SIG-M5 treated with dmso at 0.1 percent for 504 hours (cell line): Measurements from ENCODE around the gene VRK3.

Experiments used
- DNase-seq: peaks from one replicate; lab custom pipeline; 2025; ENCODE audit not compliant: unreplicated experiment; lab: John Stamatoyannopoulos, UW

The VRK3 gene

GRCh38 chr19:49932731-49933131, 92.4 kb downstream of the VRK3 start:
- no peak for DNase-seq

DNA sequence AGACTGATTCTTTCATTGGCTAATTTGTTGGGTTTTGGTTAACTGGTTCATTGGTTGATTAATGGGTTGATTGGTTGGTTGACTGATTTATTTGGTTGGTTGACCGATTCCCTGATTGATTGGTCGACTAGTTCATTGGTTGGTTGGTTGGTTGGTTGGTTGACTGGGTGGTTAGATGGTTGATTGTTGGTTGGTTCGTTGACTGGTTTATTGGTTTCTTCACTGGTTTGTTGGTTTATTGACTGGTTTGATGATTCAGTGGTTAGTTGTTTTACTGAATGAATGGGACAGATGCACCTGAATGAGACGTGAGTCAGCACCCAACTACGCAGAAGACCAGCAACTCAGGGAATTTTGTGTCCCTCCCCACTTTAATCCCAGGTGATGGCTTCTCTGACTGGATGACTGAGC, 93.1 kb downstream of the VRK3 start:
- no peak for DNase-seq

GRCh38 chr19:49931293-49932040, 93.7 kb downstream of the VRK3 start:
- no peak for DNase-seq

DNA sequence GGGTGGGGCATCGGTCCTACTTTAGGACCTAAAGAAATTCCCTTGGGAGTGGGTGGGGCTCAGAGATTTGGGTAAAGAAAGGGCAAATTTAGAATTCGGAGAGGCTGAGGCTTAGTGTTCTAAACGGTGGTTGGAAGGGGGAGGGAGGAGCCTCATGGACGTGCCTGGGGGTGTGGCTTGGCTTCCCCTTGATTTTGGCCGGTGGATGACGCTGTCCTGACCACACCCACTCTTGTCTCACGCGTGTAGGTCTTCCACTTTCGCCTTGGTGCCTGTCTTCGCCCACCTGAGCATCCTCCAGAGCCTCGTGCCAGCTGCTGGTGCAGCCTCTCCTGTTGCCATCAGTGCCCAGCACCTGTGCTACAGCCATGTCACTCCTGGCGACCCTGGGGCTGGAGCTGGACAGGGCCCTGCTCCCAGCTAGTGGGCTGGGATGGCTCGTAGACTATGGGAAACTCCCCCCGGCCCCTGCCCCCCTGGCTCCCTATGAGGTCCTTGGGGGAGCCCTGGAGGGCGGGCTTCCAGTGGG, 94.6 kb downstream of the VRK3 start:
- no peak for DNase-seq

DNA sequence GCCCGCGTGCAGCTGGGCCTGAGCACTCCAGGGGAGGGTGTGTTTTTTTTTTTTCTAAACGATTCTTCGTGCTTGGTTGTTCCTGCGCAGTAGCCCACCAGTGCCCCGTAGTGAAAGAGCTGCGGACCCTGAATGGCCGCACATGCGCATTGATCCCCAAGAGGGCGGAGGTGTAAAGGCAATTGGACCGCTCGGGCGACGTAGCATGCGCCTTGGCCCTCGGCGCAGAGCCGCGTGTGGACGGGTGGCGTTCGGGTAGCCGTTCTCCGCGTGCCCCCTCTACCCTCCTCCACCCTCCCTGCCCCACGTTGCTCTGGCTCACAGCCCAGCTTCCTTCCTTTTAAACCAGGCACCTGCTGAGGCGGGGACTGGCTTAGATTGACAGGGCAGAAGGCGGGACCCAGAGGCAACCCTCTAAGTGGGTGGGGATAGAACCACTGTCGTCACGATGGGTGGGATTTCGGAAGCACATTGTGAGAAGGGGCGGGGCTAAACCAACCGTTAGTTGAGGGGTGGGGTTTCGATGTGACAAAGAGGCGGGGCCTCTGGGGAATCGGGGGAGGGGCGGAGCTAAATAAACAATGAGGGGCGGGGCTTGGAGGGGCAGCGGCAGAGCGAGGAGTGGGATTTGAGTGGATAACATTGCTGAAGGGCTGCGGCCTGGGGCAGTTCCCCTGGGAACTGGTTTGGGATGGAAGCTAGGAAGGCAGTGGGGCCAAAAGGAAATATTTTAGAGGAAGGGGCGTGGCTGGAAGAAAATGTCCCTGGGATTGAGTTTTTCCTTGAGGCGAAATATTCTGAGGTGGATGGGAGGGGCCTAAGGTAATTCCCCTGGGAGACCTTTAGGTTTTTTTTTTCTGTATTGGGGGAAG, 95.3 kb downstream of the VRK3 start:
- DNase-seq = peak; percentile 93

GRCh38 chr19:49929121-49929610, 96.0 kb downstream of the VRK3 start, which contains the start of the genes ATF5 and NUP62:
Gene ATF5, plus strand, starts transcription at chr19:49929205. Its CDS starts 1,646 bp downstream, at chr19:49930851.
Gene NUP62, minus strand, starts transcription at chr19:49929504. Its CDS starts 19,697 bp downstream, at chr19:49909807.
- DNase-seq = peak; percentile 81

GRCh38 chr19:49927526-49928264, 97.5 kb downstream of the VRK3 start:
- no peak for DNase-seq

GRCh38 chr19:49926515-49926914, 98.7 kb downstream of the VRK3 start:
- DNase-seq = no peak
